Progenitor cell of endocrine pancreas (in vitro differentiated cells): ENCODE data around the gene NKAIN1. TPM values are rescaled to one million over a fixed set of nuclear protein-coding genes. Genes with fewer than 3 reads are reported as not detected.
A peak's percentile ranks its signal among the peaks of the same experiment; 100 is the strongest.

Experiments used
- DNase-seq: peaks from one replicate; pipeline ENCODE4 v3.0.0; 2021; ENCODE audit warnings: low spot score; ENCODE audit not compliant: unreplicated experiment
- H3K27ac Mint-ChIP-seq: 2 replicates; pipeline ENCODE4 v1.8.0; 2021; ENCODE audit warnings: mild to moderate bottlenecking, moderate library complexity, mixed read lengths
- H3K27me3 Mint-ChIP-seq: 2 replicates; pipeline ENCODE4 v1.8.0; 2021; ENCODE audit warnings: mixed read lengths
- H3K36me3 Mint-ChIP-seq: 2 replicates; pipeline ENCODE4 v1.8.0; 2022; ENCODE audit warnings: mixed read lengths; ENCODE audit not compliant: insufficient read depth
- H3K4me1 Mint-ChIP-seq: 2 replicates; pipeline ENCODE4 v1.8.0; 2021; ENCODE audit warnings: low read depth, mixed read lengths
- H3K4me3 Mint-ChIP-seq: 2 replicates; pipeline ENCODE4 v1.8.0; 2021; ENCODE audit warnings: low read depth, mild to moderate bottlenecking, moderate library complexity, mixed read lengths
- H3K9me3 Mint-ChIP-seq: 2 replicates; pipeline ENCODE4 v1.8.0; 2021; ENCODE audit warnings: low read depth, mixed read lengths
- CTCF ChIP-seq: fragments of 200-600 bp; sonication (generic); IDR thresholded peaks from one replicate; pipeline ENCODE4 v1.5.0; 2021; ENCODE audit warnings: antibody characterized with exemption, mild to moderate bottlenecking; ENCODE audit not compliant: unreplicated experiment
- total RNA-seq: library from RNA; stranded (reverse); gene quantifications from 2 replicates; pipeline ENCODE4 v1.2.1, GENCODE V29; 2021

Gene NKAIN1
- total RNA-seq, 1 donor from 2014 or later: 16.1 TPM

GRCh38 chr1:31243501-31244286 is 4.0 kb upstream of the NKAIN1 start:
- no peak for TF ChIP-seq CTCF
- H3K27me3 Mint-ChIP-seq: peaks cover 23% of the 10 kb centered on the region
- no peaks in the 10 kb centered on the region for H3K9me3 Mint-ChIP-seq
- H3K36me3 Mint-ChIP-seq: no peaks in the 10 kb centered on the region
- no peak overlapping the region for H3K27ac Mint-ChIP-seq
- peaks cover 9% of the 10 kb centered on the region for H3K4me1 Mint-ChIP-seq
- DNase-seq: no peak
- H3K4me3 Mint-ChIP-seq: no peak overlapping the region

- no peak overlapping the region for H3K4me3 Mint-ChIP-seq
- no peak for DNase-seq
- H3K4me1 Mint-ChIP-seq: peaks cover 10% of the 10 kb centered on the region
- H3K9me3 Mint-ChIP-seq: no peaks in the 10 kb centered on the region
- TF ChIP-seq CTCF: no peak
- H3K27ac Mint-ChIP-seq: no peak overlapping the region
- H3K27me3 Mint-ChIP-seq: peaks cover 33% of the 10 kb centered on the region
- no peaks in the 10 kb centered on the region for H3K36me3 Mint-ChIP-seq
Measured at GRCh38 chr1:31241321-31241720, 1.6 kb upstream of the NKAIN1 start.

- Mint-ChIP-seq H3K27ac (peak overlapping the region; percentile 97), H3K27me3 (peaks cover 34% of the 10 kb centered on the region), H3K9me3 (no peaks in the 10 kb centered on the region), H3K4me3 (peak overlapping the region; percentile 83), H3K4me1 (peaks cover 10% of the 10 kb centered on the region), H3K36me3 (no peaks in the 10 kb centered on the region)
- peak; percentile 27 for DNase-seq
- no peak for TF ChIP-seq CTCF
Measured at GRCh38 chr1:31238986-31239613, 587 bp downstream of the NKAIN1 start.

- TF ChIP-seq CTCF: no peak
- H3K27me3 Mint-ChIP-seq: peaks cover 33% of the 10 kb centered on the region
- peaks cover 10% of the 10 kb centered on the region for H3K4me1 Mint-ChIP-seq
- H3K36me3 Mint-ChIP-seq: no peaks in the 10 kb centered on the region
- peak overlapping the region; percentile 83 for H3K4me3 Mint-ChIP-seq
- no peak for DNase-seq
- no peaks in the 10 kb centered on the region for H3K9me3 Mint-ChIP-seq
- peak overlapping the region; percentile 97 for H3K27ac Mint-ChIP-seq
Measured at GRCh38 chr1:31238612-31238985, 1.1 kb downstream of the NKAIN1 start.

- peaks cover 19% of the 10 kb centered on the region for H3K27me3 Mint-ChIP-seq
- no peaks in the 10 kb centered on the region for H3K36me3 Mint-ChIP-seq
- H3K4me1 Mint-ChIP-seq: peaks cover 5% of the 10 kb centered on the region
- no peak overlapping the region for H3K27ac Mint-ChIP-seq
- no peaks in the 10 kb centered on the region for H3K9me3 Mint-ChIP-seq
- TF ChIP-seq CTCF: no peak
- H3K4me3 Mint-ChIP-seq: no peak overlapping the region
- DNase-seq: no peak
Measured at GRCh38 chr1:31234870-31235269, 4.8 kb downstream of the NKAIN1 start.
